BLaER1 (cell line): ENCODE measurements around the gene KDM4B.

Experiments used
- H3K27ac ChIP-seq: shearing (Covaris generic); formaldehyde crosslinking; 2 replicates; pipeline ENCODE4 v1.8.1; 2022
- H3K27me3 ChIP-seq: shearing (Covaris generic); formaldehyde crosslinking; 2 replicates; pipeline ENCODE4 v1.8.1; 2022
- H3K36me3 ChIP-seq: shearing (Covaris generic); formaldehyde crosslinking; 2 replicates; pipeline ENCODE4 v1.8.1; 2022
- H3K4me1 ChIP-seq: shearing (Covaris generic); formaldehyde crosslinking; 2 replicates; pipeline ENCODE4 v1.8.1; 2022
- H3K4me2 ChIP-seq: shearing (Covaris generic); formaldehyde crosslinking; 2 replicates; pipeline ENCODE4 v1.8.1; 2022
- H3K4me3 ChIP-seq: shearing (Covaris generic); formaldehyde crosslinking; 2 replicates; pipeline ENCODE4 v1.8.1; 2022
- H3K9ac ChIP-seq: shearing (Covaris generic); formaldehyde crosslinking; 2 replicates; pipeline ENCODE4 v1.8.1; 2022
- H3K9me3 ChIP-seq: shearing (Covaris generic); formaldehyde crosslinking; 2 replicates; pipeline ENCODE4 v1.8.1; 2022
- H4K20me1 ChIP-seq: shearing (Covaris generic); formaldehyde crosslinking; 2 replicates; pipeline ENCODE4 v1.8.1; 2022
- Cebpa-rat ChIP-seq: shearing (Covaris generic); IDR thresholded peaks from 2 replicates; pipeline ENCODE4 v1.8.1; 2022

Gene KDM4B

DNA sequence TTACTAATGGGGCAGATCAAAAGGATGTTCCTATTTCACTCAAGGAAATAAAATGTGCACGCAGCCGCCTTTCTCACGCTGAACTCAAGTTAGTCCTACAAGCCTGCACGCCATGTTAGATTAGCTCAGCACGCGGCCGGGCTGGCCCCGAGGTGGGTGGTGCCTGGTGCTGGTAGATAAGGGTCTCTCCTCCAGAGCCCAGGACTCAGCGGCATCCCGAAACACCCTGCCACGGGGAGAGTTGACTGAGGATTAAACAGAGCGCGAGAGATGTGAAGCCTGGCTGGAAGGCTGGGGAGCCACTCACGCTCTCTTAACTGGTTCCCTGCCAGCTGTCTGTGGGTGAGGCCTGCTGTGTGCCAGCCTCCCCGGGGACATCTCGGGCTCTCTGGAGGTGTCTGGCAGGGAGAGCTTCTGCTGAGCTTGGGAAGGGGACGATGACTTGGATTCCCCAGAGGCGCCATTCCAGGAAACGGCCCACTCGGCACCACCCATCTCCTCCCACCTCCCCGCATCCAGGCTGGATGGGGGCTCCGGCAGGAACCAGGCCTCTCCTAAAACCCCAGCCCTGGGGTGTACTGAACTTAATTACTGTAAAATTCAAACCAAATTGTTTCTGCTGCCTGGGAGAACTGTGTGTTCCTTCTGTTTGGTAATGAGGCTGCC, 122.2 kb downstream of the KDM4B start:
- Histone ChIP-seq H3K27ac (no peak overlapping the region), H3K9ac (peak overlapping the region; percentile 23; the same call in 1 of the 2 replicates), H3K4me3 (no peak overlapping the region), H3K27me3 (no peaks in the 10 kb centered on the region), H3K4me1 (peaks cover 58% of the 10 kb centered on the region), H4K20me1 (peaks cover 97% of the 10 kb centered on the region), H3K4me2 (peak overlapping the region; percentile 66), H3K9me3 (peaks cover 3% of the 10 kb centered on the region; the same call in 1 of the 2 replicates), H3K36me3 (peaks cover 60% of the 10 kb centered on the region)
- no peak for TF ChIP-seq Cebpa-rat

DNA sequence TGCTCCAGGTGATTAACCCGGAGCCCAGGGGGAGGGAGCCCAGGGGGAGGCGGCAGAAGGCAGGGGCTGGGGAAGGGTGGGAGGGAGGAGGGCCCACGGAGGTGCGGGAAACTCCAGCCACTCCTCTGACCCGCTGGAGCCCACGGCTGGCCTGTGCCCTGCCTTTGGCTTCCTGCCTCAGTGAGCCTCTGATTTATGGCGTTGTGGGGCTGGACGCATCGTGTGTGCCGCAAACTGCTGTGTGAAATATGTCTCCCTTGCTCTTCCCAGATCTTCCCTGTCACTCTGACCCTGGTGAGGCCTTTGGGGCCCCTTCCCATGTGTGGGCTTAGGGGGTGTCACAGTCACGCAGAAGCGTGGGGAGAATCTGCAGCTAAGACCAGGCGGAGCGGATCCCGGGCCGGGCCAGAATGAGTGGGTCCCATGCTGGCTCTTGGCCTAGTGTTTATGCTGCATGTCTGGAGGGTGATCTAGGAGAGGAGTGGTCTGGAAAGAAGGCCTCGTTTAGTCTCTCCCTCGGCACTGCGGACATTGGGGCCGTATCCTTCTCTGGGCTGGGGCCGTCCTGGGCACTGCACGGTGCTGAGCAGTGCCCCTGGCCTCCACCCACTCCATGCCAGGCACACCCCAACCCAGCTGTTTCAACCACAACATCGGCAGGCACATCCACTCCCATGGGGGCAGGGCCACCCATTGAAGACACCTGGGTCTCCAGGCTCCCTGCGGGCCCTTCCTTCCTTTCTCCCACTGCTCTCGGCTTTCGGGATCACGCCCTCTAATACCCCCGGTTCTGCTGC, 123.0 kb downstream of the KDM4B start:
- Histone ChIP-seq H3K4me3 (no peak overlapping the region), H3K27ac (peak overlapping the region; percentile 25; the same call in 1 of the 2 replicates), H3K4me1 (peaks cover 53% of the 10 kb centered on the region), H3K9ac (no peak overlapping the region), H3K27me3 (no peaks in the 10 kb centered on the region), H3K4me2 (peak overlapping the region; percentile 66), H4K20me1 (peaks cover 95% of the 10 kb centered on the region), H3K9me3 (peaks cover 10% of the 10 kb centered on the region), H3K36me3 (peaks cover 60% of the 10 kb centered on the region)
- no peak for TF ChIP-seq Cebpa-rat

DNA sequence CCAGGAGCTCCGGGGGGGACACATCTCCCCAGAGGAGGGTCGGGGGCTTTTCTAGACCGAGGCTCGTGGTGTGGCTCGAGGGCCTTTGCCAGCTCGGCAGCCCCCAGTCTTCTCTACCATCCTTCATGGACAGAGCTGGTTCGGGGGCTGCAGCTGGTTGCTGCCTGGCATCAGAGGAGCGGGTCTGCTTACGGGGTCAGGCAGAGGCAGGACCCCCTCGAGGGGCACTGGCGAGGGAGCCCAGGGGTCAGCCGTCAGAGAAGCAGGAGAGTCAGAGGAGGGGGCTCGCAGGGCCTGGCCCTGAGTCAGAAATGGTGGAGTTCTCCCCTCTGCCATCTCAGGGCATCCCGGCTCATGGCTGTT, 123.5 kb downstream of the KDM4B start:
- Histone ChIP-seq H3K9ac (no peak overlapping the region), H3K4me3 (no peak overlapping the region), H3K4me2 (peak overlapping the region; percentile 66), H3K27ac (peak overlapping the region; percentile 25; the same call in 1 of the 2 replicates), H3K27me3 (no peaks in the 10 kb centered on the region), H4K20me1 (peaks cover 89% of the 10 kb centered on the region), H3K36me3 (peaks cover 60% of the 10 kb centered on the region), H3K4me1 (peaks cover 47% of the 10 kb centered on the region), H3K9me3 (peaks cover 16% of the 10 kb centered on the region)
- no peak for TF ChIP-seq Cebpa-rat

DNA sequence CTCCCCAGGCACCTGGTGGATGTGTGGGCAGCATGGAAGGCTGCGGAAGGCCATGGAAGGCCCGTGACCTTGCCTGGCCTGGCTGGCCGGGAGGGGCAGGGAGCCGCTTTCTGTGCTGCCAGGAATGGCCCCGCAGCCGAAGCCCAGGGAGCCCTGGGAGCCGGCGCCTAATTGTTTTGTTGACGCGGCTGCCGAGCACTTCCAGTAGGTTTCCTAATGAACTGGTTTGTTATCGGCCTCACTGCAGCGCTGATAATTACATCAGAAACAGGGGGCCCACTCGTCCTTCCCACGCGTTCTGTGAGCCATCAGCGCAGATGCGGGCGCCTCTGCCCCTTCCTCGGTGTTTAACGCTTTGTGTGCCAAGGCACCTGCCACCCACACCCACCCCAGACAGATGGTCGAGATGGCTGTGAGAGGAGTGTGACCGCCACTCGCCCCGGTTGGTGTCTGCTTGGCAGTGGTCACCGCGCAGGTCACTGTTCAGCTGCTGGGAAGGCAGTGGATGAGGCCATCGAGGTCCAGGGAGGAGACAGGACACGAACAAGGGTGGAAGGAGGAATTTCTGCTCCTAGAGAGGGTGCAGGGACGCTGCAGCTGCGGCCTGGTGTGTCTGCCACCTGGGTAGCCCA, 124.5 kb downstream of the KDM4B start:
- TF ChIP-seq Cebpa-rat: no peak
- peaks cover 60% of the 10 kb centered on the region for H3K36me3 ChIP-seq
- no peak overlapping the region for H3K4me2 ChIP-seq
- peaks cover 25% of the 10 kb centered on the region for H3K9me3 ChIP-seq
- no peak overlapping the region for H3K27ac ChIP-seq
- no peak overlapping the region for H3K9ac ChIP-seq
- peaks cover 80% of the 10 kb centered on the region for H4K20me1 ChIP-seq
- H3K4me3 ChIP-seq: no peak overlapping the region
- H3K4me1 ChIP-seq: peaks cover 38% of the 10 kb centered on the region
- H3K27me3 ChIP-seq: no peaks in the 10 kb centered on the region

DNA sequence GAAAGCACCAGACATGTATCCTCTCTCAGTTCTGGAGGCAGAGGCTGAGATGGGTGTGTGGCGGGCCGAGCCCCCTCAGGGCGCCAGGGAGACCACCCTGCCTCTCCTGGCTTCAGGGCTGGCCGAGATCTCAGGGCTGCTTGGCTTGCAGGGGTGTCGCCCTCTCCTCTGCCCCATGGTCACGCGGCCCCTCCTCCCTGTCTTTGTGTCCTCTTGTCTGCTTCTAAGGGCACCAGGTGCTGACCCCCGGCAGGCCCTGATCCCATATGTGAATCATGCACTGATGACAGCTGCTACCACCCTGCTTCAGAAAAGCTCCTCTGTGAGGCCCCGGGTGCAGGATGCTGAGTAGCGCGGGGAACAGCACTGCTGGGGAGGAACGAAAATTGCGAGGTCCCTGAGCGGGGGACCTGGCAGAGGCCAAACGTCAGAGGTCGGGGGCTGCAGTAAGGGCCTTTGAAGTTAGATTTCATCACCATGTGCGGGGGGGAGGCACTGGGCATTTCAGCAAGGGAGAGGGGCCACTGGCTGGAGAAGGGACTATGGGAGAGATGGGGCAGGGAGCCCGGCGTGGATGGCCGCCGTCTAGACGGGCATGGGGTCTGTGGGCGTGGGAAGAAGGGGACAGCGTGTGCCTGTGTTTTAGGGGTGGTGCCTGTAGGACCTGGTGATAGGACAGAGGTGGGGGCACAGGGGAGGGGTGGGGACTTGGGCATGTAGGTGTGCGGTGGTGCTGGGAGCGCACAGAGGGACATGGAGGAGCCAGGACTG, 125.2 kb downstream of the KDM4B start:
- H3K27ac ChIP-seq: no peak overlapping the region
- H3K27me3 ChIP-seq: no peaks in the 10 kb centered on the region
- H3K4me2 ChIP-seq: no peak overlapping the region
- peaks cover 36% of the 10 kb centered on the region for H3K4me1 ChIP-seq
- no peak for TF ChIP-seq Cebpa-rat
- H4K20me1 ChIP-seq: peaks cover 73% of the 10 kb centered on the region
- no peak overlapping the region for H3K9ac ChIP-seq
- H3K4me3 ChIP-seq: no peak overlapping the region
- peaks cover 61% of the 10 kb centered on the region for H3K36me3 ChIP-seq
- H3K9me3 ChIP-seq: peaks cover 33% of the 10 kb centered on the region

DNA sequence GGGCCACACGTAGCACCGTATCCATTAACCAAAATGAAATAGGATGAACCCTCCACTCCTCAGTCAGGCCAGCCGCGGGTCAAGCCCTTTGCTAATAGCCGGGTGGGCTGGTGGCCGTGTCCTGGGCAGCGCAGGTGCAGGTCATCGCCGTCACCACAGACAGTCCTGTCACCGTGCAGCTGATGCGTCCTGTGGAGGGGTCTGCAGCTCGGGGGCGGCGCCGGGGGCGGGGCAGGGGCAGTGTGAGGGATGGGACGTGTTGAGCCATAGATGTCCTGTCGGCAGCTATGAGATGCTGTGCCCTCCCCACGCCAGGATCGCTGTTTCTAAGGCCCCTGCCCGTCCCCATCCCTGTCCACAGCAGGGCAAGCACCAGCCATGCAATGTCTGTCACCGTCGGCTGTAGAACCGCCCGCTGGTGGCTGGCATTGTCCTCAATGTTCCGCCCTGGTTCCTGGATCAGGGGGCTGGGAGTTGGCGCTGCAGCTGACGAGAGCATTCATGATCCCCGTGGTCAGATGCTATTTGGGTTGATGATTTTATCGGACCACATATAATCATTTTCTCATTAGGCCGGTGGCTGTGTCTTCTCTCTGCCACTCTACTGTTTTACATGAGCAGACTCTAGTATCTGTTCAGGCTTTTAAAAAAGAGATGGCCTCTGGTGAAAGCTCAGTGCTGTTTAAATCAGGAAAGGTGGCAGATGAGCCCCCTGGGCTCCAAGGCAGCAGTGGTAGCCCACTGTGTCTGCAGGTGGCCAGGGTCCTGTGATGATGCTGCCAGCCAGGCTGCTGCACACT, 126.1 kb downstream of the KDM4B start:
- peaks cover 66% of the 10 kb centered on the region for H3K36me3 ChIP-seq

DNA sequence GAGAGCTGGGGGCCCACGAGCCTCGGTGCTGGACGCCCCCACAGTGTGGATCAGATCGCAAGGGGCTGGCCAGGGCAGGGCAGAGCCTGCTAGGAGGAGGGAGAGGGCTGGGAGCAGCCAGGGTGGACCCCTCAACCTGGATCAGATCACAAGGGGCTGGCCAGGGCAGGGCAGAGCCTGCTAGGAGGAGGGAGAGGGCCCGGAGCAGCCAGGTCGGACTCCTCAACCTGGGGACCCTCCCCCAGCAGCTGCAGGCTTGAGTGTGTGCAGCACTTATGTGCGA, 126.6 kb downstream of the KDM4B start:
- H3K36me3 ChIP-seq: peaks cover 72% of the 10 kb centered on the region
- H3K27ac ChIP-seq: no peak overlapping the region
- H3K27me3 ChIP-seq: no peaks in the 10 kb centered on the region
- no peak overlapping the region for H3K4me3 ChIP-seq
- no peak overlapping the region for H3K9ac ChIP-seq
- H3K4me1 ChIP-seq: peaks cover 25% of the 10 kb centered on the region
- peaks cover 62% of the 10 kb centered on the region for H4K20me1 ChIP-seq
- TF ChIP-seq Cebpa-rat: no peak
- H3K4me2 ChIP-seq: no peak overlapping the region
- H3K9me3 ChIP-seq: peaks cover 46% of the 10 kb centered on the region

More for the DNA sequence above, 126.1 kb downstream of the KDM4B start:
- Histone ChIP-seq H3K4me1 (peaks cover 28% of the 10 kb centered on the region), H3K4me3 (no peak overlapping the region), H3K27ac (no peak overlapping the region), H3K9ac (no peak overlapping the region), H3K4me2 (no peak overlapping the region), H3K9me3 (peaks cover 41% of the 10 kb centered on the region), H4K20me1 (peaks cover 64% of the 10 kb centered on the region), H3K27me3 (no peaks in the 10 kb centered on the region)
- no peak for TF ChIP-seq Cebpa-rat

DNA sequence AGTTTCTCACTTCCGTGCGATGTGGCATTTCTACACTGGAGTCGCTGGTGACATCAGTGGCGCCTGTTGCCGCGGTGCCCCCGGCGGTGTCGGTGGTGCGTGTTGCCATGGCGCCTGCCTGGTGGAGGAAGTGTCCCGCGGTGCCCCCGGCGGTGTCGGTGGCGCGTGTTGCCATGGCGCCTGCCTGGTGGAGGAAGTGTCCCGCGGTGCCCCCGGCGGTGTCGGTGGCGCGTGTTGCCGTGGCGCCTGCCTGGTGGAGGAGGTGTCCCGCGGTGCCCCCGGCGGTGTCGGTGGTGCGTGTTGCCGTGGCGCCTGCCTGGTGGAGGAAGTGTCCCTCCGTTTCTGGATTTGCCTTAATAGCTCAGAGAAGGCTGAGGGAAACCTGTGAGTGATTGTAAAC, 127.6 kb downstream of the KDM4B start:
- Histone ChIP-seq H3K4me3 (no peak overlapping the region), H3K27ac (no peak overlapping the region), H4K20me1 (peaks cover 52% of the 10 kb centered on the region), H3K4me2 (no peak overlapping the region), H3K9ac (no peak overlapping the region), H3K9me3 (peaks cover 48% of the 10 kb centered on the region), H3K27me3 (no peaks in the 10 kb centered on the region), H3K4me1 (peaks cover 15% of the 10 kb centered on the region), H3K36me3 (peaks cover 74% of the 10 kb centered on the region)
- no peak for TF ChIP-seq Cebpa-rat

DNA sequence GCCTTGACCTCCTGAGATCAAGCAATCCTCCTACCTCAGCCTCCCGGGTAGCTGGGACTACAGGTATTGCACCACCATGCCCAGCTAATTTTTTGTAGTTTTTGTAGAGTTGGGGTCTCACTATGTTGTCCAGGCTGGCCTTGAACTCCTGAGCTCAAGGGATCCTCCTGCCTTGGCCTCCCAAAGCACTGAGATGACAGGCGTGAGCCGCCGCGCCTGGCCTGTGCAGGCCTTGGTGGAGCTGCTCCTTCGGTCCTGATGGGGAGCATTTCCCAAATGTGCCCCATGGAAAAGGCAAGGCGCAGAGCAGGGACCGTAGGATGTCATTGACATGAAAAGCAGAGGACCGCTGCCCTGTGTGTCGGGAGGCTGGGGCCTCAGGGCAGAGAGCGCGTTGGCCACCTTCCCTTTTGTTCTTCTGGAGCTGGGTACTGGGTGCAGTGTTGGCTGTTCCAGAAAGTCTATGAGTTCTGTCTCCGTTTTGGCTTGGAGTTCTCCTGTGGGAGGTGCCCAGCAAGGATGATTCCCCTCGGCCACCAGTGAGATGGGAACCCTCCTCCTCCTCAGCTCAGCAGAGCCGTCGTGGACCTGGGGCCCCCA, 128.5 kb downstream of the KDM4B start:
- no peak overlapping the region for H3K4me3 ChIP-seq
- no peak overlapping the region for H3K4me2 ChIP-seq
- peaks cover 51% of the 10 kb centered on the region for H4K20me1 ChIP-seq
- no peaks in the 10 kb centered on the region for H3K27me3 ChIP-seq
- peaks cover 82% of the 10 kb centered on the region for H3K36me3 ChIP-seq
- H3K9me3 ChIP-seq: peaks cover 48% of the 10 kb centered on the region
- no peak overlapping the region for H3K9ac ChIP-seq
- no peak overlapping the region for H3K27ac ChIP-seq
- H3K4me1 ChIP-seq: peaks cover 6% of the 10 kb centered on the region
- TF ChIP-seq Cebpa-rat: no peak
